ENCODE measurements around the gene SGCD.

SGCD gene

GRCh38 chr5:156378159-156378558, 51.2 kb downstream of the SGCD start:
- no peak overlapping the region for H3K4me3 ChIP-seq (ENCODE audit: low read length)
- no peak for TF ChIP-seq CTCF (IDR thresholded peaks at IDR 0.05; ENCODE audit: insufficient read depth, low read depth, low read length, missing control alignments)
- no peak for DNase-seq (ENCODE audit: low read depth)

DNA sequence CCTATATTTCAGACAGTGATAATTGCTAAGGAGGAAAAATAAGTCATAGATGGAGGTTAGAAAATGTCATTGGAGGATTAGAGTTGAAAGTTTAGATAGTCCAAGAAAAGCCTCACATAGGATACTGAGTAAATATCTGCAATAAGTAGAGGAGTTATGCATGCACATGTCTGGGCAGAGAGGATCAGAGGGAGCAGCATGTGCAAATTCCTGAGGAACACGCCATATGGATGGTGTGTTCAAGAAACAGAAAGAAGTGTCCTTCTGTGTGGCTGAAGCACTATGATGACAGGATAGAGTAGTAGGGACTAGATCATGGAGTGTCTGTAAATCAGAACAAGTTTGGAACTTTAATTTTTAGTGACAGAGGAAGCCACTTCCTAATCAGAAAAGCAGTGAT, 52.2 kb downstream of the SGCD start:
- peak; percentile 60 for DNase-seq (ENCODE audit: low read depth)
- no peak for TF ChIP-seq CTCF (IDR thresholded peaks at IDR 0.05; ENCODE audit: insufficient read depth, low read depth, low read length, missing control alignments)
- no peak overlapping the region for H3K4me3 ChIP-seq (ENCODE audit: low read length)

GRCh38 chr5:156380848-156381247, 53.9 kb downstream of the SGCD start:
- peak; percentile 43 for DNase-seq (ENCODE audit: low read depth)
- H3K4me3 ChIP-seq (ENCODE audit: low read length) = no peak overlapping the region
- no peak for TF ChIP-seq CTCF (IDR thresholded peaks at IDR 0.05; ENCODE audit: insufficient read depth, low read depth, low read length, missing control alignments)

GRCh38 chr5:156383510-156384265, 56.7 kb downstream of the SGCD start:
- peak; percentile 19 for DNase-seq (ENCODE audit: low read depth)
- no peak overlapping the region for H3K4me3 ChIP-seq (ENCODE audit: low read length)
- TF ChIP-seq CTCF (IDR thresholded peaks at IDR 0.05; ENCODE audit: insufficient read depth, low read depth, low read length, missing control alignments) = no peak

DNA sequence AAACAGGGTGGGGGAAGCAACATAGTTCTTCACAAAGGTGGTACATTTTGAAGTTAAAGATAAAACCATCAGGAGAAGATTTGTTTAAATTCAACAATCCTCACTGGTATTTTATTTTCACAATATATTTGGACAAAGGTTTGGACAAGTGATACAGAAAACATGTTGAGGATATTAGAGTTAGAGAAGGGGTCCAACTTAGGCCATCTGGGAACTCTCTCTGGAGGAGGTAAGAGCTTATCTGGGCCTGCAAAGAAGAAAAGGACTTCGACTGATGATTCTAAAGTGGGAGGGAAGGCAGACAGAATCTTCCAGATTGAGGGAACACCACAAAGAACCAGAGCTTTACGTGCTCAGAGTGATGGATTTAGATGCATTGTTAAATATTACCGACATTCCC, 58.5 kb downstream of the SGCD start:
- TF ChIP-seq CTCF (IDR thresholded peaks at IDR 0.05; ENCODE audit: insufficient read depth, low read depth, low read length, missing control alignments) = no peak
- no peak for DNase-seq (ENCODE audit: low read depth)
- H3K4me3 ChIP-seq (ENCODE audit: low read length) = no peak overlapping the region

GRCh38 chr5:156386976-156387375, 60.0 kb downstream of the SGCD start:
- DNase-seq (ENCODE audit: low read depth) = no peak
- H3K4me3 ChIP-seq (ENCODE audit: low read length) = no peak overlapping the region
- TF ChIP-seq CTCF (IDR thresholded peaks at IDR 0.05; ENCODE audit: insufficient read depth, low read depth, low read length, missing control alignments) = no peak

GRCh38 chr5:156387391-156387790, 60.4 kb downstream of the SGCD start:
- no peak overlapping the region for H3K4me3 ChIP-seq (ENCODE audit: low read length)
- TF ChIP-seq CTCF (IDR thresholded peaks at IDR 0.05; ENCODE audit: insufficient read depth, low read depth, low read length, missing control alignments) = no peak
- no peak for DNase-seq (ENCODE audit: low read depth)

Measured in epithelial cell of esophagus (primary cell).